IPS-NIHi7 (cell line): ENCODE data around the gene ADIPOR1.
"Not testable (repeated sequence)": the region's sequence is repeated elsewhere in the genome, so short reads cannot be mapped to it uniquely, and the experiment has no call there.

Experiments used
- DNase-seq: peaks from one replicate; pipeline ENCODE4 v3.0.0; 2012; ENCODE audit warnings: mixed read lengths; ENCODE audit errors: extremely low spot score

Gene ADIPOR1

GRCh38 chr1:202938287-202938925, 19.7 kb downstream of the ADIPOR1 start:
- no peak for DNase-seq

GRCh38 chr1:202936409-202936808, 21.7 kb downstream of the ADIPOR1 start:
- not testable (repeated sequence) for DNase-seq

GRCh38 chr1:202935844-202936243, 22.3 kb downstream of the ADIPOR1 start:
- DNase-seq = no peak

GRCh38 chr1:202934755-202935154, 23.4 kb downstream of the ADIPOR1 start:
- DNase-seq = no peak

- no peak for DNase-seq
Observed at GRCh38 chr1:202932476-202932875, 25.6 kb downstream of the ADIPOR1 start.

GRCh38 chr1:202926581-202927491, 31.3 kb downstream of the ADIPOR1 start, which contains the start of gene KLHL12:
TSS of gene KLHL12 (minus strand) at chr1:202927234. CDS start at chr1:202925162, 2,072 bp downstream.
- DNase-seq = peak; percentile 98

- DNase-seq = no peak
Observed at GRCh38 chr1:202923533-202923932, 34.6 kb downstream of the ADIPOR1 start.

GRCh38 chr1:202919615-202920014, 38.5 kb downstream of the ADIPOR1 start:
- DNase-seq = no peak

- no peak for DNase-seq
Observed at GRCh38 chr1:202915146-202915545, 43.0 kb downstream of the ADIPOR1 start.

GRCh38 chr1:202912476-202912875, 45.6 kb downstream of the ADIPOR1 start:
- not testable (repeated sequence) for DNase-seq

GRCh38 chr1:202909494-202909893, 48.6 kb downstream of the ADIPOR1 start:
- DNase-seq = no peak

- no peak for DNase-seq
Observed at GRCh38 chr1:202908998-202909397, 49.1 kb downstream of the ADIPOR1 start.

- no peak for DNase-seq
Observed at GRCh38 chr1:202905331-202905730, 52.8 kb downstream of the ADIPOR1 start.

GRCh38 chr1:202903808-202904207, 54.3 kb downstream of the ADIPOR1 start:
- not testable (repeated sequence) for DNase-seq

GRCh38 chr1:202901555-202901954, 56.6 kb downstream of the ADIPOR1 start:
- DNase-seq = no peak

GRCh38 chr1:202892501-202892900, 65.6 kb downstream of the ADIPOR1 start:
- DNase-seq = no peak
